ENCODE results near the gene GASK1A.

DNA sequence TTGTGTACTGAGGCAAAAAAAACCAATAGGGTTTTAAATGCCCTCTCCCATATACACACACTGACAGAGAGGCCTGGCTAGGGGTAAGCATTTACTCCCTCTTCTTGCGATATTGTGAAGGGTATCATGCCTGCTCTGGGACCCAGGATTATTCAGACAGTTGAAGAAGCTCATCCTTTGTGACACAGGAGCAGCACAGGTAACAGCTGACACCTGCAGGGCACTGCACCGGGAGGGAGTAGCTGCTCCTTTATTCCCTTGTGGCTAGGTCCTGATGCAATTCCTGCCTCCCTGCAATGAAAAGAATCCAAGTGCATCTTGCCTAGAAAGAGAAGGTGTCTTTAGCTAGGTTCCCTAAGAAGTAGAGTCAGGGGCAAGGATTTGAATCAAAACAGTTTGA lies 103.3 kb downstream of the GASK1A start:
- TF ChIP-seq POLR2A (IDR thresholded peaks at IDR 0.05): no peak
- TF ChIP-seq, protein P1, sequence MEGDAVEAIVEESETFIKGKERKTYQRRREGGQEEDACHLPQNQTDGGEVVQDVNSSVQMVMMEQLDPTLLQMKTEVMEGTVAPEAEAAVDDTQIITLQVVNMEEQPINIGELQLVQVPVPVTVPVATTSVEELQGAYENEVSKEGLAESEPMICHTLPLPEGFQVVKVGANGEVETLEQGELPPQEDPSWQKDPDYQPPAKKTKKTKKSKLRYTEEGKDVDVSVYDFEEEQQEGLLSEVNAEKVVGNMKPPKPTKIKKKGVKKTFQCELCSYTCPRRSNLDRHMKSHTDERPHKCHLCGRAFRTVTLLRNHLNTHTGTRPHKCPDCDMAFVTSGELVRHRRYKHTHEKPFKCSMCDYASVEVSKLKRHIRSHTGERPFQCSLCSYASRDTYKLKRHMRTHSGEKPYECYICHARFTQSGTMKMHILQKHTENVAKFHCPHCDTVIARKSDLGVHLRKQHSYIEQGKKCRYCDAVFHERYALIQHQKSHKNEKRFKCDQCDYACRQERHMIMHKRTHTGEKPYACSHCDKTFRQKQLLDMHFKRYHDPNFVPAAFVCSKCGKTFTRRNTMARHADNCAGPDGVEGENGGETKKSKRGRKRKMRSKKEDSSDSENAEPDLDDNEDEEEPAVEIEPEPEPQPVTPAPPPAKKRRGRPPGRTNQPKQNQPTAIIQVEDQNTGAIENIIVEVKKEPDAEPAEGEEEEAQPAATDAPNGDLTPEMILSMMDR (IDR thresholded peaks at IDR 0.05): no peak

All from esophagus squamous epithelium (tissue), 4 donors.